Hematopoietic multipotent progenitor cell treated with erythropoietin and hydrocortisone succinate and interleukin-3 and kit ligand, for 8 days (in vitro differentiated cells): Measurements from ENCODE around the gene IL25.
A peak's percentile ranks its signal among the peaks of the same experiment; 100 is the strongest.
"Not testable (repeated sequence)": the region's sequence is repeated elsewhere in the genome, so short reads cannot be mapped to it uniquely, and the experiment has no call there.

ENCODE experiments used
- DNase-seq: peaks from one replicate; pipeline ENCODE4 v3.0.0-alpha.2; 2015

The IL25 gene

DNA sequence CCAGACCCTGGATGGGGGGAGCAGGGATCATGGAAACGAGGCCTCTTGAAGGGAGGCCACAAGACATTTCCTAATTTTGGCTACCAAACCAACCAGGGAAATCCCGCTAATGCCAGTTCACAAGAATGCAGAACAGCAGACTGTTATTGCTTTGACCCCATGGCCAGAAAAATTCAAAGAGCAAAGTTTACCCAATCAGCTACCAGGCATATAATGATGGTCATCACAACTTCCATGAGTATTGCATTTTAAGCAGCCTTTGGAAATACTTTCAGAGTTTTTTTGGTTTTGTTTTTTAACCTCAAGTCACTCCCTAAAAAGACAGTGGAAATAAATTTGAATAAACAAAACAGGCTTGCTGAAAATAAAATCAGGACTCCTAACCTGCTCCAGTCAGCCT, at the start of gene IL25:
TSS of gene IL25 (plus strand) at position 301 of the 400 bp plus-strand sequence.
- DNase-seq, result no peak

DNA sequence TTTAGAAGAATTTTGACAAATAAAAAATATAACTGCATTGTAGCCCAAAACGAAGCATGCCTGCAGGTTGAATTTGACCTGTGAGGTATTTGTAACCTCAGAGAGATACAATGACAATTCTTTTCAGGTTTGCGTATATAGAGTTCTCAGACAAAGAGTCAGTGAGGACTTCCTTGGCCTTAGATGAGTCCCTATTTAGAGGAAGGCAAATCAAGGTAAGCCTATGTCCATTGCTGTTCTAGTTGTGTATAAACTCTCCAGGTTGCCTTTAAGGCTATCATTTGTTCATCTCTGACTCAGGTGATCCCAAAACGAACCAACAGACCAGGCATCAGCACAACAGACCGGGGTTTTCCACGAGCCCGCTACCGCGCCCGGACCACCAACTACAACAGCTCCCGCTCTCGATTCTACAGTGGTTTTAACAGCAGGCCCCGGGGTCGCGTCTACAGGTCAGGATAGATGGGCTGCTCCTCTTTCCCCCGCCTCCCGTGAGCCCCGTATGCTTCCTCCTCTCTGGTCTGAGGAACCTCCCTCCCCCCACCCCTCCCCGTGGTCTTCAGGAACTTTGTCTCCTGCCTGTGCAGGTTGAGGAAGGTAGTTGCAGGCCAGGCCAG, 48.7 kb upstream of the IL25 start:
- DNase-seq, result no peak

DNA sequence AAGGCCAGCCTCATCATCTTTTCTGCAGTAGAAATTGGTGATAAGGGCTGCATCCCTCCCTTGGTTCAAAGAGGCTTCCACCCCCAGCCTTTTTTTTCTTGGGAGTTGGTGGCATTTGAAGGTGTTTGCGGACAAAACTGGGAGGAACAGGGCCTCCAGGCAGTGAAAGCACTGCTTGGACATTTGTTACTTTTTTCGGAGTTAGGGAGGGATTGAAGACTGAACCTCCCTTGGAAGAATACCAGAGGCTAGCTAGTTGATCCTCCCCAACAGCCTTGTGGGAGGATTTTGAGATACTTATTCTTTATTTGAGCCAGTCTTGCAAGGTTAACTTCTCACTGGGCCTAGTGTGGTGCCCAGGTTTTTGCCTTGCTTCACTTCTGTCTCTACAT, 48.2 kb upstream of the IL25 start:
- DNase-seq, result no peak

DNA sequence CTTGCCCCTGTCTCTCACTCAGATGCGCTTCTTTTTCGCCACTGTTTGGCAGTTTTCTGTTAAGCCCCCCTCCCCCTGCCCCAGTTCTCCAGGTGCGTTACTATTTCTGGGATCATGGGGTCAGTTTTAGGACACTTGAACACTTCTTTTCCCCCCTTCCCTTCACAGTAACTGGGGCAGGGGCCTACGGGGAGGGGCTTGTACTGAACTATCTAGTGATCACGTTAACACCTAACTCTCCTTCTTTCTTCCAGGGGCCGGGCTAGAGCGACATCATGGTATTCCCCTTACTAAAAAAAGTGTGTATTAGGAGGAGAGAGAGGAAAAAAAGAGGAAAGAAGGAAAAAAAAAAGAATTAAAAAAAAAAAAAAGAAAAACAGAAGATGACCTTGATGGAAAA, 47.6 kb upstream of the IL25 start:
- no peak for DNase-seq

DNA sequence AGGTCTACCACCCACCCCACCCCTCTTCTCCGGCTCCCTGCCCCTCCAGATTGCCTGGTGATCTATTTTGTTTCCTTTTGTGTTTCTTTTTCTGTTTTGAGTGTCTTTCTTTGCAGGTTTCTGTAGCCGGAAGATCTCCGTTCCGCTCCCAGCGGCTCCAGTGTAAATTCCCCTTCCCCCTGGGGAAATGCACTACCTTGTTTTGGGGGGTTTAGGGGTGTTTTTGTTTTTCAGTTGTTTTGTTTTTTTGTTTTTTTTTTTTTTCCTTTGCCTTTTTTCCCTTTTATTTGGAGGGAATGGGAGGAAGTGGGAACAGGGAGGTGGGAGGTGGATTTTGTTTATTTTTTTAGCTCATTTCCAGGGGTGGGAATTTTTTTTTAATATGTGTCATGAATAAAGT, 46.9 kb upstream of the IL25 start:
- not testable (repeated sequence) for DNase-seq

DNA sequence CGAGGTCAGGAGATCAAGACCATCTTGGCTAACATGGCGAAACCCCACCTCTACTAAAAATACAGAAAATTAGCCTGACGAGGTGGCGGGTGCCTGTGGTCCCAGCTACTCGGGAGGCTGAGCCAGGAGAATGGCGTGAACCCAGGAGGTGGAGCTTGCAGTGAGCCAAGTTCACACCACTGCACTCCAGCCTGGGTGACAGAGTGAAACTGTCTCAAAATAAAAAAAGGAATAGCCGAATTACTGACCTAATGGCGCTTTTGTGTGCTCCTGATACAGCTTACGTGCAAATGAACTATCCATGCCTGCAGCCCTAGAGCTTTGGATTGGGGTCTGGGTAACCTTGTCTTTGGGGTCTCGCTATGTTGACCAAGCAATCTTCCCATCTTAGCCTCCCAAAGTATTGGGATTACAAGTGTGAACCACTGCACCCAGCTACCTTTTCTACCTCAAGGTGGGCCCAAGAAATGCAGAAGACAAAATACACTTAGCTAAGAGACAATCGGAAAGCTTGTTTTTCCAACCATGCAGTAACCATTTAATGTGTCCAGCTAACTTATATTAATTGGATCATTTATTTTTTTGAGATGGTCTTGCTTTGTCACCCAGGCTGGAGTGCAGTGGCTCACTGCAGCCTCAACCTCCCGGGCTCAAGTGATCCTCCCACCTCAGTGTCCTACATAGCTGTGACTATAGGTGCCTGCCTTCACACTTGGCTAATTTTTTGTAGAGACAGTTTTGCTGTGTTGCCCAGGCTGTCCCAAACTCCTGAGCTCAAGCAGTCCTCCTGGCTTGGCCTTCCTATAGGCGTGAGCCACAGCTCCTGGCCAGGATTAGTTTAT, 45.9 kb upstream of the IL25 start:
- no peak for DNase-seq

DNA sequence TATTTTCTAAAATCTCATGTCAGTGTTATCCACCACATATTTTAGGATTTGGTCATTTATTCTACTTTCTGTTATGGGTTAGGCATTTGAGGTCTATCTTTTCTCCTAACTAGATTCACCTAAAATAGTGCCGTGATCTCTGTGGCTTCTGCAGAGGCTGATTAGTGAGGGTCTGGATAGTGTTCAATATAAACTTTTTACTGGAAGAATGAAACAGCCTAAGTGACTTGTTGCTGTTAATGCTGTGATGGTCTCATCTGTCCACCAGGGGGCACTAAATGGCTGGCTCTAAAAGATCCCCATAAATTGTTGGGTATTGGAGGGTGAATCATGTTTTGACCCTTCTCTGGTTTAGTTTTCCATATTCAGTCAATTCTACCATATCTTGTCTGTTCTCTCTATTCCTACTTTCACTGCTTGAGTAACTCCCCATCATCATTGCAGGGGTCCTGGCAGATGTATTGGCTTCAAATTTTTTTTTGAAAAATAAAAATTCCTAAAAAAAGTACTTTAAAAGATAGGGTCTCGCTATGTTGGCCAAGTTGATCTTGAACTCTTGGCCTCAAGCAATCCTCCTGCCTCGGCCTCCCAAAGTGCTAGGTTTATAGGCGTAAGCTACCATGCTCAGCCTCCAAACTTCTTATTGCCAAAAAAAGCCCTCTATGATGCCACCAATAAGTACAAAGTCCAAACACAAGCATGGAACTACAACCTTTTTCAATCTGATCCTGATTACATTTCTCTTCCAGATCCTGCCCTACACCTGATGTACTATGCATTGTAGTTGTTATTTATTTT, 44.5 kb upstream of the IL25 start:
- peak; percentile 86 for DNase-seq

DNA sequence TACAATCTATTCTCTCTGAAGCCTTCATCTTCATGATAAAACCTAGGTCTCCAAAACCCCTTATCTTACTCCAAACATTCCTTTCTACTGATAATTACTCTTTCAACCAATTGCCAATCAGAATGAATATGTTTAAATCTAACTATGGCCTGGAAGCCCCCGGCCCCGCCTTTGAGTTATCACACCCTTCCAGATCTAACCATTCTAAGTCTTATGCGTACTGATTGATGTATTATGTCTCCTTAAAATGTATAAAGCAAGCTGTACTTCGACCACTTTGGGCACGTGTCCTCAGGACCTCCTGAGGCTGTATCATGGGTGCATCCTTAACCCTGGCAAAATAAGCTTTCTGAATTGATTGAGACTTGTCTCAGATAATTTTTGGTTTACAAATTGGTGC, 37.0 kb upstream of the IL25 start:
- peak; percentile 32 for DNase-seq

DNA sequence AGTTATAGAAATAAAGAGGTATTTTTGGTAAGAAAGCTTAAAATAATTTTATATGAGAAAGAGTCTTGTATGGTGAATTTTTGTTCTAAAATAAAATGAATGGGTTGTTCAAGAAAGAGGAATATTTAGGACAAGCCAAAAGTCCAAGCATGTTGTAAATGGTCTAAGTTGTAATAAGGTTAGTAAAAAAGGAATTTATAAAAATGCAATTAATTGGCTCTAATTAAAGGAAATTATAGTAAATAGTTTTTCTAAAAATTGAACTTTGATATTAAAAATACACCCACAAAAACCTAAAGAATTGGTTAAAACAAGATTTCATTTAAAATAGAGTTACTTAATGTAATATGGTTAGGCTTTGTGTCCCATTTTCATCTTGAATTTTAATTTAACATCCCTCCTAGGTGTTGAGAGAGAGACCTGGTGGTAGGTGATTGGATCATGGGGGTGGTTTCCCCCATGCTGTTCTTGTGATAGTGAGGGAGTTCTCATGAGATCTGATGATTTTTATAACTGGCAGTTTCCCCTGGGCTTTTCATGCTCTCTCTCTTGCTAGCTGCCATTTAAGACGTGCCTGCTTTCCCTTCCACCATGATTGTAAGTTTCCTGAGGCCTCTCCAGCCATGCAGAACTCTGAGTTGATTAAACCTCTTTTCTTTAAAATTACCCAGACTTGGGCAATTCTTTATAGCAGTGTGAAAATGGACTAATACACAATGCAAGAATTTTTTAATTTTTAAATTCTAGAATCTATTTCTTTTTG, 32.9 kb upstream of the IL25 start:
- DNase-seq, result no peak

DNA sequence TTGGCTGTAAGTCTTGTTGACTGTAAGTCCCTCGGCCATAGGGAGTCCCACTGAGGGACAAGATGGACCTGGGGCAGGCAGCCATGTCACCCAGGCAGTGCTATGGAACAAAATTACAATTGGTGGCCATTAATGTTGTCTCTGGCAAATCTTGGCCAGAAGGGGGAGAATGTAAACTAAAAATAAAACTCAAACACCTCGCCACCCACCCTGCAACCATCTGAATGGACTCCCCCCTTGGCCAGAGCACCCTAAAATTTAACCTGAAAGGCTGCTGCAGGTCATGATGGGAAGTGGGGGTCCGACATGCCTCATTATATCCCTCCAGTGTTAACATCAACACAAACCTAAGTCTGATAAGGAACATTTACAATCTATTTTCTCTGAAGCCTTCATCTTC, 28.1 kb upstream of the IL25 start:
- no peak for DNase-seq

DNA sequence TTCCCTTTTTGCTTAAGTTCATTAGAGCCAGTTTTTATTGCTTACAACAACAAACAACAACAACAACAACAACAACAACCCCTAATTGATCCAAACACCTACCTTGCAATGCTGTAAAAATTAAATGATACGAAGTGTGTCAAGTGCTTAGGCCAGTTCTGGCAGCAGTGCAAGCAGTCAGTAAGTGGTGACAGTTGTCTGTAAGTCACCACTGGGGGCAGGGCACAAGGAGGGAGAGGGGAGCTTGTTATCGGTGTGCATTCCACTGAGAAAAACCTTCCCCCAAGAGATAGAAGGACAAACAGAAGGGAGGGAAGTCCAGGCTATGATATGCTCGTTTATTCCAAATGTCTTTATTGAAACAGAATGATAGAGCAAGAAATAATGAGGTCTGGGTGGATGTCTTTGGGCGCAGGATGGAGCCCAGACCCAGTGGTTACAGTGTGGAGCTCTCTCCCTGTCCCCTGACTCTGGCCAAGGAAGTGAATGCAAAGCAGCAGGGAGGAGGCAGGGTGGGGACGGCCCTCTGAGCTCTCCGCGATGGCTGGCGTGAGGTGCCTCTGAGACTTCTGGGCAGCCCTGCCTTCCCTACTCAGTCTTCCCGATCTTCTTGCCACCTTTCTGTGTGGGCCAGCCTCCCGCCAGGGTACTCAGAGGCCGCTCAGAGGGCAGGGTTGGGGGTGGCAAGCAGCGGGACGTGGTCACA, 26.5 kb upstream of the IL25 start:
- no peak for DNase-seq

DNA sequence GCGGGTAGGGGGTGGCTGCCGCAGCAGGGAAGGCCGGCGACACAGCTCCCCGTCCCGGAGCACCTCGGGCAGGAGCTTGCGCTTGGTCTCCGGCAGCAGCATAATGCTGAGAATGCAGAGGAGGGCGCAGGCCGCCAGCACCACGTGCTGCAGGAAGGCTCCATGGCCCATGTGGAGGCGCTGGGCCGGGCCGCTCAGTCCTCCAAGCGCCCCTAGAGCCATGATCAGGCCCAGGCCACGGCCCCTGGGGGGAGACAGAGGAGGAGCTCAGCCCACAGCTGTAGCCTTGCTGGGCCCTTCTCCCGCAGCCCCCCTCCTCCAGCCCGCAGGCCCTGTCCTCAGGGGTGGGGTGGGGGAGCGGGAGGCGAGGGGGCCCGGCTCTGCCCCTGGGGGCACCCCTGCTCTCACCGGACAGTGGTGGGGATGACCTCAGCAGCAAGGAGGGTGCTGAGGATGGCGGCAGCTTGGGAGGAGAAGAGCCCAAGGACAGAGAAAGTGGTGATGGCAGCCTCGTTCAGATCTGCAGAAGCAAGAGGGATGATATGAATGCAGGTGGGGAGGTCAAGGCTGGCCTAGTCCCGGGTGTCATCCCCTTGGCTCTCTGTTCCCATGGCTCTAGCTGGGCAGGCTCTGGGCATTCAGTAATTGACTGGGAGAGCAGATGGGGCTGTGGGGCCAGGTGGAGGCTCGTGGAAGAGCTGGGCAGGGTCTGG, 25.8 kb upstream of the IL25 start:
- no peak for DNase-seq

DNA sequence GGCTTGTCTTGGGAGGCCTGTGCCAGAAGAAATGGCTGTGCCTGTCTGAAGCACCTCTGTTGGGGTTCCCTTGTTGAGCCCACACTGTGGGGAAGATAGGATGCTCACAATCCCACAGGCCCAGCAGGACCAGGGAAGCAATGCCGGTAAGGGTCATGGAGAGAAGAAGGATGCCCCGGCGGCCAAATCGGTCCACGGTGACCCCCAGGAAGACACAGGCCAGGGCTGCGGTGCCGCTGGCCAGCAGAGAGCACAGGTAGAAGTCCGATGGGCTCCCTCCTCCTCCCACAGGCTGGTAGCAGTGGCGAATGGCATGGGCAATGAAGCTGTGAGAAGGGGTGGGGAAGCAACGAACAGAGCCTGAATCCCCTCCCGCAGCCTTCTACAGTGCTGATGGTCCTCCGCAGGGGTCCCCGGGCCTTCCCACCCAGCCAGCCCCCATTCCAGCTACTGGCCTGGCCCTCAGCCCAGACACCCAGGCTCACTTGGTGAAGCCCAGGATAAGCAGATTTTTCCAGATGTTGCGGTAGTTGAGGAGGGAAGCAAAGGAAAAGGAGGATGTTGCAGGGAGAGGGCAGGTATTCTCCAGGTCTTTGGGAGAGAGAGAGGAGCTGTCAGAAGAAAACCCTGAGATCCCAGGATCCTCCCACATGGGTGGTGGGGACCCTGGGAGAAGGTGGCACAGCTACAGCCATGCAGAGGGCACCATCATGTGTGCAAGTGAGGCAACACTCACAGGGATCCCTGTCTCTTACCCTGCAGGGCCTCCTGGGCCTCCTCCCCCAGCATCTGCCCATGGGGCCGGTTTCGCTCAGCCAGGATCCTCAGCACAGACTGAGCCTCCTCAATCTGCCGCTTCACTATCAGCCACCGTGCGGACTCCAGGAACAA, 25.0 kb upstream of the IL25 start:
- DNase-seq, result no peak

DNA sequence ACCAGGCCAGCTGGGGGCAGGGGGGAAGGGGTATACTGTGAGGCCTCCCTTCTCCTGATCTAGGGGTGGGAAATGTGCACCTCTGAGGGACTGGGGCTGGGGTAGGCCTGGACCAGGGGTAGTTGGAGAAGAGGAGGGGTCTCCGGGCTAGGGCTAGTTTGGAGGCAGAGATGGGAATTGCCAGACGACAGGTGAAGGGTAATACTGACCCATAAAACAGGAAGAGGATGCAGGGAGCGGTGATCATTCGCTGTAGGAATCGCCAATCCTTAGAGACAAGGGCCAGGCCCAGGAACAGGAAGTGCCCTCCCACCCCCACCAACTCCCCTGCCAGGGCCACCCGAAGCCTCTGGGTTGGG, 24.3 kb upstream of the IL25 start:
- no peak for DNase-seq

DNA sequence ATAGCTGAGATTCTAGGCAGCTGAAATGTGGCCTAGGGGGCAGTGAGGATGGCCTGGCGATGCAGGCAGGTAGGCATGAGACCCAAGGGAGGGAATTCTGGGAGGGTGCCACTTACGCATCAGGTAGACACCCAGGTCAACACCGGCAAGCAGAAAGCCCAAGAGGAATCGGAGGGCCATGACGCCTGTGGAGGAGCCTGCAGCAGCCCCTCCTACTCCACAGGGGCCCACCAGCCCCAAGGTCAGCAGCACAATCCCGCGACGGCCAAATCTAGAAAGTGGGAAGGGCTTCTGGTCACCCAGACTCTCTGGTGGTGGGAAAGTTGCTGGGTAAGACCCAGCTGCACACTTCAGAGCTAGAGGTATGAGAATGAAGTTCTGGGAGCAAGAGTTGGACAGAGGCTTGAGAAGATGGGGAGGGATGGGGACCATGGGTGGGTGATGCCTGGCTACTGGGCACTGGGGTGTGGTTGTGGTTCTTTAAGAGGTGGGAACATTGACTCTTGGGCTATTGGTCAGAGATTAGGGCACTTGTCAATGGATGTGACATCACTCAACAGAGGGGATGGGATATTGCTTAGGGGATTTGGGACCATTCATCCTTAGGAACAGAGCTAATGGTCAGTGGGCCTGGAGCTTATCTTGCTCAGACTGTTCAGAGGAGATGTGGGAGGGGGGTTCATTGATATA, 23.3 kb upstream of the IL25 start:
- DNase-seq, result no peak

DNA sequence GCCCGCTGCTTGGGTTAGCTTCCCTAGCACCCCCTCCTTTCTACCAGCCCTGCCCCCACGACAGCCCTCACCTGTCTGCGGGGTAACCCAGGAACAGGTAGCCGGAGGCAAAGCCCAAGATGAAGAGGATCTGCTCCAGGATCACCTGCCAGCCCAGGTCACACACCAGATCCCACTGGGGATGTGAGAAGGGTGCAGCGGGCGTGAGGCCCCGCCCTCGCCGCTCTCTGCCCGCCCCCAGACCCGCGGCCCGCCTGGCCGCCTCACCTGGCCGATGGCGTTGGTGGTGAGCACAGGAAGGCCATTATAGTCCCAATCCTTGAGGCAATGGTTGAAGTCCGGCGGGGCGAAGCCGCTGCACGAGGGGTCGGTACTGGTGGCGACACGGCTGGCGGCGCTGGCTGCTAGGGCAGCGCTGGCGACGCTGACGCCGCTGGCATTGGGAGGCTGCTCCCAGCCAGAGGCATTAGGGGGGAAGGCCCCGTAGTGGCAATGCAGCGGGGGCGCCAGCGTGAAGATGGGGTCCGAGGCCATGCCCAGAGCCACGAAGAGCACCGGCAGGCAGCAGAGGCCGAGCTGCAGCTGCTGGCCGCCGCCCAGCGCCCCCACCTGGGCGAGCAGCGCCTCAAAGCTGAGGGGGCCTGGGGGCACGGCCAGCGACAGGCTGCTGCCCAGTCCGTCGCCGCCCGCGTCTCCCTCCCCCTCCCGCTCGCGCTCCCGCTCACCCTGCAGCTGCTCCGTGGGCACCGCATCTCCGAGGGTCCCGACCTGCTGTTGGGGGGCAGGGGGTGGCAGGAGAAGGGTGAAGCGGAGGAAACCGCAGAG, 20.7 kb upstream of the IL25 start:
- DNase-seq, result no peak

DNA sequence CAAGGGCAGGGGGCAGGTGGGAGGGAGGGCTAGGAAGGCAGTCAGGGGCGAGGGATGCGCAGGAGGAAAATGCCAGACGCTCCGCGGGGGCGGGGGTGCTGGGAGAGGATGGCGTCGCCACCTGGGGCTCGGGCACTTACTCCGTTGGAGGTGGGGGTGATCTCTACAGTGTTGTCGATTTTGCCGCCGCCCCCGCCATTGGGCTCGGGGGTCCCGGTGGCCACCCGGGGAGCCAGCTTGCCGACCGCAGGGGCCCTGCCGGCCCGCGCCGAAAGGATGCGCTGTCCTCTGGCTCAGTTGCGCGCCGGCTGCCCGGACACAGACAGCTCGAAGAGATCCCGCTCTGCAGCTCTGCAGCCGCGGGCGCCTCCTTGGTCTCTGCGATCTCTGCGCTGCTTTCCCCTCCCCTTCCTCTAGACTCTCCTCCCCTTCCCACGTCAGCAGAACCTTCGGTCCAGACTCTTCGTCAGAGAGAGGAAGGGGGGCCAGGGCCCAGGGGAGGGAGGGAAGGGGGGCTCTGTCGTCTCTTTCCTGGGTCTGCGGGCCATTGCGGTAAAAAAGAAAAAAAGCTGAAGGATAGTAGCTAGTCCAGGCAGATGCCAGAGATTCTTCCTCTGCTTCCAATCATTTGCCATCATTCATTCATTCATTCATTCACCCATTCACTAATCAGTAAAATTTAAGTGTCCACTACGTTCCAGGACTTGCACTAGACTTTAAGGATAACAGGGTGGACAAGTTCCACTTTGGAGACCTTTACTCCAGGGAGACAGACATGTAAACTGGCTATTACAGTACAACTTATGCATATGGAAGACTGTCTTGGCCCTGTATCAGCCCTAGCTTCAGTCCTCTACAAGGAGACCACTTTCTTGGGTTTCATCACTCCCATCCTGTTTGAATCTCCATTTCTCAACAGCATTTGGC, 19.8 kb upstream of the IL25 start, which contains the start of gene SLC22A17:
TSS of gene SLC22A17 (minus strand) at position 382 of the 927 bp plus-strand sequence.
- DNase-seq, result peak; percentile 13

DNA sequence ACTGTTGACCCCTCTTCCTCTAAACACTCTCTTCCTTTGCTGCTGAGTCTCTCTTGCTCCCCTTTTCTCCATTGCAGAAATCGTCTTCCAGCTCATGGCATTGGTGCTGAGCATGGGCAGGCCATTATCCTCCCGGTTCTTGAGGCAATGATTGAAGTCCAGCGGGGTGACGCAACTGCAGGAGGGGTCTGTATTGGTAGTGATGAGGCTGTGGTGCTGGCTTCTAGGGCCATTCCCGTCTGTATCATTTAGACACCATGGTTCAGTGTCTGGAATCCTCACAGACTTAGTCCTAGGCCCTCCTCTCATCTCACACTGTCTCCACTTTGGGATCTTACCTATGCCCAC, 19.2 kb upstream of the IL25 start:
- no peak for DNase-seq
